Gastrocnemius medialis (tissue), 4 donors: Measurements from ENCODE around the gene EFNB2.

Experiments
- POLR2A ChIP-seq, 2 donors: fragments of 450-650 bp; IDR thresholded peaks; one replicate each; pipeline ENCODE4 v1.6.1; 2017; ENCODE audit warnings: antibody characterized with exemption in 2 of 2, mild to moderate bottlenecking in 2 of 2, moderate library complexity in 2 of 2
- TF ChIP-seq, protein P1 (sequence below), 5 experiments: fragments of 450-650 bp in 3 of 5; fragments of 200-600 bp in 2 of 5; sonication (generic) in 2 of 5; IDR thresholded peaks in 4 of 5; conservative IDR thresholded peaks in 1 of 5; 1 replicate in 4 of 5; 2 replicates in 1 of 5; pipeline ENCODE4 v1.5.1; 2016 to 2019; ENCODE audit warnings: antibody characterized with exemption in 5 of 5, mild to moderate bottlenecking in 3 of 5, moderate library complexity in 3 of 5

DNA sequence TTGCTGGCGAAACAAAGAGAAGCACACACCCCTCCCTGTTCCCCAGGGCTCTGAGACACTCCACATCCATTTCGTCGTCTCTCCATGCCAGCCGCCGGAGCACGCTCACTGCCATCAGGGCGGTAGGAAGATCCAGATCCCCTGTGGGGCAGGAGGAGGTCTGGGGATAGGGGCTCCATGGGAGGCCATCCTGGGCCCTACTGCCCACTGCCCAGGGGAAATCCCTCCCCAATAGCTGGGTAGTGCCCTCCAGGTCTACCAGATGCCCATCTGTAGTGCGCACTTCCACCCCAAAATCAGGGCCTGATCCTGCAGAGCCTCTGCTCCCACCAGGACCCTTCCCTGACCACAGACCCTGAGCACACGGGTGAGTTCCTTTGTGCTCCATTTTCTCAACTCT lies 80.3 kb downstream of the EFNB2 start:
- TF ChIP-seq, protein P1, sequence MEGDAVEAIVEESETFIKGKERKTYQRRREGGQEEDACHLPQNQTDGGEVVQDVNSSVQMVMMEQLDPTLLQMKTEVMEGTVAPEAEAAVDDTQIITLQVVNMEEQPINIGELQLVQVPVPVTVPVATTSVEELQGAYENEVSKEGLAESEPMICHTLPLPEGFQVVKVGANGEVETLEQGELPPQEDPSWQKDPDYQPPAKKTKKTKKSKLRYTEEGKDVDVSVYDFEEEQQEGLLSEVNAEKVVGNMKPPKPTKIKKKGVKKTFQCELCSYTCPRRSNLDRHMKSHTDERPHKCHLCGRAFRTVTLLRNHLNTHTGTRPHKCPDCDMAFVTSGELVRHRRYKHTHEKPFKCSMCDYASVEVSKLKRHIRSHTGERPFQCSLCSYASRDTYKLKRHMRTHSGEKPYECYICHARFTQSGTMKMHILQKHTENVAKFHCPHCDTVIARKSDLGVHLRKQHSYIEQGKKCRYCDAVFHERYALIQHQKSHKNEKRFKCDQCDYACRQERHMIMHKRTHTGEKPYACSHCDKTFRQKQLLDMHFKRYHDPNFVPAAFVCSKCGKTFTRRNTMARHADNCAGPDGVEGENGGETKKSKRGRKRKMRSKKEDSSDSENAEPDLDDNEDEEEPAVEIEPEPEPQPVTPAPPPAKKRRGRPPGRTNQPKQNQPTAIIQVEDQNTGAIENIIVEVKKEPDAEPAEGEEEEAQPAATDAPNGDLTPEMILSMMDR (IDR thresholded peaks at IDR 0.05 in 4 of 5, conservative IDR thresholded peaks at IDR 0.05 in 1 of 5): no peak
- no peak for TF ChIP-seq POLR2A (IDR thresholded peaks at IDR 0.05)
